Retinal pigment epithelial cell (primary cell): ENCODE results near the gene DMRTA1.
A peak's percentile ranks its signal among the peaks of the same experiment; 100 is the strongest.

ENCODE experiments used
- DNase-seq: peaks from one replicate; pipeline ENCODE4 v3.0.0-alpha.2; 2010; ENCODE audit warnings: low read depth
- H3K4me3 ChIP-seq: 2 replicates; pipeline ENCODE4 v1.5.1; 2011; ENCODE audit warnings: mild to moderate bottlenecking, low read length, control low read depth, moderate library complexity
- CTCF ChIP-seq: conservative IDR thresholded peaks from 2 replicates; pipeline ENCODE4 v1.5.1; 2011; ENCODE audit warnings: low read depth, low read length, control low read depth, inconsistent platforms

DMRTA1 gene

GRCh38 chr9:22446950-22447617, 460 bp downstream of the DMRTA1 start:
- H3K4me3 ChIP-seq, result peak overlapping the region; percentile 77
- no peak for DNase-seq
- TF ChIP-seq CTCF, result peak; percentile 34

GRCh38 chr9:22447618-22448305, 1.1 kb downstream of the DMRTA1 start:
- no peak for TF ChIP-seq CTCF
- DNase-seq, result no peak
- H3K4me3 ChIP-seq, result peak overlapping the region; percentile 77

- no peak for DNase-seq
- peak overlapping the region; percentile 77 for H3K4me3 ChIP-seq
- no peak for TF ChIP-seq CTCF
These were observed 3.1 kb downstream of the DMRTA1 start for GRCh38 chr9:22449719-22450118.

- H3K4me3 ChIP-seq, result no peak overlapping the region
- no peak for DNase-seq
- peak; percentile 80 for TF ChIP-seq CTCF
These were observed 5.9 kb downstream of the DMRTA1 start for GRCh38 chr9:22452415-22453010.

GRCh38 chr9:22454016-22454415, 7.4 kb downstream of the DMRTA1 start:
- DNase-seq, result no peak
- no peak for TF ChIP-seq CTCF
- no peak overlapping the region for H3K4me3 ChIP-seq

GRCh38 chr9:22455181-22455580, 8.6 kb downstream of the DMRTA1 start:
- no peak overlapping the region for H3K4me3 ChIP-seq
- TF ChIP-seq CTCF, result no peak
- no peak for DNase-seq
